ENCODE measurements around the gene MDFI. TPM values are rescaled to one million over a fixed set of nuclear protein-coding genes. Genes with fewer than 3 reads are reported as not detected.
"Not testable (repeated sequence)": the region's sequence is repeated elsewhere in the genome, so short reads cannot be mapped to it uniquely, and the experiment has no call there.

MDFI gene
- total RNA-seq, 1 donor from 2014 or later: 1.3 TPM

- intact Hi-C loops (cut with DNase I): loop anchor here (5.0 to 10.0 kb wide), 2 partner anchors 177 to 444 kb away; partner anchors contain the start of gene FRS3
- ATAC-seq (no peak), DNase-seq (ENCODE audit: missing footprints) (no peak)
Measured at GRCh38 chr6:41600499-41601247, 37.6 kb upstream of the MDFI start.

- no peak for DNase-seq (ENCODE audit: missing footprints)
- intact Hi-C loops (cut with DNase I): loop anchor here (5.0 to 10.0 kb wide), 2 partner anchors 176 to 444 kb away; partner anchors contain the start of gene FRS3
- no peak for ATAC-seq
Measured at GRCh38 chr6:41601248-41601549, 37.1 kb upstream of the MDFI start.

- DNase-seq (ENCODE audit: missing footprints) (no peak), ATAC-seq (peak; percentile 11)
- intact Hi-C loops (cut with DNase I): loop anchor here (5.0 to 10.0 kb wide), 2 partner anchors 175 to 442 kb away; partner anchors contain the start of gene FRS3
Measured at GRCh38 chr6:41602422-41602743, 35.9 kb upstream of the MDFI start.

DNA sequence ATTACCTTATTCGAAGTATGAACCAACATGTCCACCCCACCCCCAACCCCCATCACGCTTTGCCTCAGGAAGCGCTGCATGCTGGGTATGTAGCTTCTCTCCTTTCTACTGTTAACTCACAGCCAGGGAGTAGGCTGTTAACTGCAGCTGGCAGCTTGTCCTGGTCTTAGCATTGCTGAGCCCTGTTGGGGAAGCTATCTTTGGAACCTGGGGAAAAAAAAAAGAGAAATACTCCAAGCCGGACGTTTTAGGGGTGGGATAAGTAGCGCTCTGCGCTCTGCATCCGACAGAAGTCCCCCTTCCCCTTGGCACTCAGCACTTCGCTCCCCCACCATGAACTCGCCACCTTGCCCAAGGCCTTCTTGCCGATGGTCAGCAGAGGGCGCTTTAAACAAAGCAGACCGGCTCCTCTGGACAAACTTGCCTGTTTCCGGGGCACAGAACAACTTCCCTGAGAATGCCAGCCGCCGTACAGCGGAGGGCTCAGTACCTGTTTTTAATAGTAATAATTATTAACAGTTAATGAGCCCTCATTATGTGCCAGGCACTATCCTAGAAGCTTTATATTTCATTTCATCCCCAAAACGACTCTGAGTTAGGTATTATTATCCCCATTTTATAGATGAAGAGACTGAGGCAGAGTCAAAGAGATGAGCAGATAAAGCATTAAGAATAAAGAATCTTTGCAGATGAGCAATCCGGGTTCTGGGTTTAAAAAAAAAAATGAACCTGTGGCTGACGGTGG, 35.2 kb upstream of the MDFI start:
- ATAC-seq: peak; percentile 77
- intact Hi-C loops (cut with DNase I): loop anchor here (1.0 to 10.0 kb wide), 3 partner anchors 79 to 442 kb away; partner anchors contain the start of gene FRS3

GRCh38 chr6:41604006-41604405, 34.3 kb upstream of the MDFI start:
- intact Hi-C loops (cut with DNase I): loop anchor here (5.0 to 10.0 kb wide), 2 partner anchors 173 to 441 kb away; partner anchors contain the start of gene FRS3
- DNase-seq (ENCODE audit: missing footprints): no peak

More for the DNA sequence above, 35.2 kb upstream of the MDFI start:
- peak; percentile 85 for DNase-seq (ENCODE audit: missing footprints)

DNA sequence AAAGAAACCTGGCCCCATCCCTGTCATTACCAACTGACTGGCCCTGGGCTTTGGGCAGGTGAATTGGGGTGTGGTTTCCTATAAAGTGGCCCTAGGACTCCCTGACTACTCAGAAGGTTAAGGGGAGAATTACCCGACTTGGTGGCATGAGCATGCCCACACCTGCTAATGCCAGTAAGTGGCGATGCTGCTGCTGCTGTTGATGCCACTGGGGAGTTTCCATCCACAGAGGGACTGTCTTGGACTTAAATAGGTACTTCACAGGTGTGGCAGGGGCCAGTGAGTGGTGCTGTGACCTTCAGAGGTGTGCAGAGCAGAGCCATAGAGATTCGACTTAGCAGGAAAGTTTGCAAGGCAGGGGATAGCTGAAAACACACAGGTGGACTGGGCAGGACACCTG, 32.6 kb upstream of the MDFI start:
- intact Hi-C loops (cut with DNase I): loop anchor here (10.0 kb wide), 1 partner anchor 439 kb away; no protein-coding TSS in a partner anchor
- ATAC-seq (no peak), DNase-seq (ENCODE audit: missing footprints) (no peak)

More at GRCh38 chr6:41604006-41604405, 34.3 kb upstream of the MDFI start:
- no peak for ATAC-seq

- intact Hi-C loops (cut with DNase I): loop anchor here (10.0 kb wide), 1 partner anchor 438 kb away; no protein-coding TSS in a partner anchor
- no peak for ATAC-seq
Measured at GRCh38 chr6:41607036-41607435, 31.2 kb upstream of the MDFI start.

DNA sequence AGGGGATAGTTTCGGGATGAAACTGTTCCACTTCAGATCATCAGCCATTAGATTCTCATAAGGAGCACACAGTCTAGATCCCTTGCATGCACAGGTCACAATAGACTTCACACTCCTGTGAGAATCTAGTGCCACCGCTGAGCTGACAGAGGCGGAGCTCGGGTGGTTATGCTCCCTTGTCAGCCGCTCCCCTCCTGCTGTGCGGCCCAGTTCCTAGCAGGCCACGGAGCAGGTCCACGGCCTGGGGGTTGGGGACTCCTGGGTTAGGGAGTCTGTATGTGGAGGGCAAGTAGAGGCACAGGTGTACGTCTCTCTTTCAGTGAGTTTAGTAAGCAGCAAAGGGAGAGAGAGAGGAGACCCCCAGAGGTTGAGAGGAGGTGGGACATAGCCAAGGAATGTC, 30.5 kb upstream of the MDFI start:
- intact Hi-C loops (cut with DNase I): loop anchor here (10.0 kb wide), 1 partner anchor 437 kb away; no protein-coding TSS in a partner anchor
- no peak for DNase-seq (ENCODE audit: missing footprints)
- no peak for ATAC-seq

More at GRCh38 chr6:41607036-41607435, 31.2 kb upstream of the MDFI start:
- no peak for DNase-seq (ENCODE audit: missing footprints)

DNA sequence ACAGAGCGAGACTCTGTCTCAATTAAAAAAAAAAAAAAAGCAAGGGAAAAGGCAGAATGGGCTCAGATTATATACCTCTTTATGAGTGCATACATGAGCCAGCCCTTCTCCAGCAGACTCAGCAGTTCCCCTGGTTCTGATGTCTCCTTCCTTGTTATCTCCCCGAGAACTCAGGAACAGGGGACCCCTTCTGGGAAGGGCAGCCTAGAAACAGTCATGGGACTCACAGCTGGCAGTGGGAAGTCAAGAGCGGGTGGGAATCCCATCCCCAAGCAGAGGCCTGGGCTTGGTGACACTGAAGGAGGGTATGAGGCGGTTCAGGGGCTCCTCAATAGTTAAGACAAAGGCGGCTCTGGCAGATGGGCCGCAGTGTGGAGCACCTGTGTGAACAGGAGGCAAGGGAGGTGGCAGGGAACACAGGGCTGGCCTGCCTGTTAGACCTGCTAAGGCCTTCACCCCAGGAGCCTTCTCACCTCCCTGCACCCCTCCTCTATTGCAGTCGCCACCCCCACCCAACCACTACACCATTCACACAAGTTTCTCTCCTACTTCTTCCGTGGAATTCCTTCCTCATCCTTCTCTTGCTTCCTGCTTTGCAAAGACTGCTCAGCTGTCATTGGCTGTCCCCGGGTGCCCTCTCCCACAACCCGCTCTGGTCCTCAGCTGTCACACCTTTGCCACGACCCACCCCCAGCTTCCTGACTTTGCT, 29.7 kb upstream of the MDFI start:
- ATAC-seq: no peak
- intact Hi-C loops (cut with DNase I): loop anchor here (10.0 kb wide), 1 partner anchor 436 kb away; no protein-coding TSS in a partner anchor
- DNase-seq (ENCODE audit: missing footprints): no peak

DNA sequence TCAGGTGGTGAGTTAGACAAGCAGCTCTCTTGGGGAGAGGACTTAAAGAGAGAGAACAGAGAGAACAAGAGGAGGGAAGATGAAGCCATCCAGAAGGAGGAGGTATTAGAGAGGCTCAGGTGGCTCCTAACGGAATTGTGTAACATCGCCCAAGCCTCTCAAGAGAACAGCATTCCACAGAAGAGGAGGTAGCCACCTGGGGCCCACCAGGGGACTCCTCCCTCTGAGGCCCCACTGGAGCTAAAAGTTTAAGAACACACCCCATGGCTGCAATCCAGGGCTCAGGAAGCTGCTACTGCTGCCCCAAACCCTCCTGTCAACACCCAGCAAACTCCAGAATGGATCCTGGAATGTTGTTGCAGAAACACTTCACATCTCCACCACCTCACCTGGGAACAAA, 23.6 kb upstream of the MDFI start:
- no peak for DNase-seq (ENCODE audit: missing footprints)
- no peak for ATAC-seq
- intact Hi-C loops (cut with DNase I): no loop called here

GRCh38 chr6:41615311-41615710, 23.0 kb upstream of the MDFI start:
- intact Hi-C loops (cut with DNase I): no loop called here
- ATAC-seq: no peak
- DNase-seq (ENCODE audit: missing footprints): no peak

DNA sequence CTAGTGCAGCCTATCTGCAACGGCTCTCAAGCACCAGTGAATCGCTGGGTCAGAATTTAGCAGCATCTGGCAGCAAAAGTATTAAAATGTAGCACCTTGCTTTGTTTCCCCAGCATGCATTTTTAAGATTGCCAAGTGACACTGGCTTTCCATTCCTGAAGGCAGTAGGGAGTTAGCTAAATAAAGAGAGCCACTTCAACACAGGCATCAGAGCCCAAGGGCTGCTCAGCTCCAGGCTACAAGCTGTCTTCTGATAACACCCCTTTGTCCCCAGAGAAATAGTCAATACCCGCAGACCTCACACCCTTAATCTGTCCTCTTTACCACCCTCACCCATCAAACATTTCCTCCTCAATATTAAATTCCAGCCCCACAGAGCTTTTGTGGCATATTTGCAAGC, 19.7 kb upstream of the MDFI start:
- intact Hi-C loops (cut with DNase I): no loop called here
- ATAC-seq (no peak), DNase-seq (ENCODE audit: missing footprints) (no peak)

- intact Hi-C loops (cut with DNase I); ATAC-seq; DNase-seq (ENCODE audit: missing footprints): not testable (repeated sequence)
Measured at GRCh38 chr6:41619193-41619592, 19.1 kb upstream of the MDFI start.

DNA sequence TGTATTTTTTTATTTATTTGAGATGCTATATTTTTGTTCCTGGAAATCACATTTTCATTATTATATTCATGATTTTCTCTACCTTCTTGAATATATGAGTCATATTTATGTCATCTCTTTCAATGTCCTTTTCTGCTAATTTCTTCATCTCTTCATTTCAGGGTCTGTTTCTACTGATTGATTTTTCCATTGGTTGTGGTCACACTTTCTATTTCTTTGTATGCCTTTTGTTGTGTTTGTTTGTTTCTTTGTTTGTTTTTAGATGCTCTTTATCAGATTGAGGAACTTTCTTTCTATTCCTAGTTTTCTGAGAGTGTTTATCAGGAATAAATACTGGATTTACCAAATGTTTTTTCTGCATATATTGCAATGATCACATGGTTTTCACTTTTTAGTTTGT, 16.9 kb upstream of the MDFI start:
- ATAC-seq: no peak
- no peak for DNase-seq (ENCODE audit: missing footprints)
- intact Hi-C loops (cut with DNase I): no loop called here

GRCh38 chr6:41621802-41622201, 16.5 kb upstream of the MDFI start:
- intact Hi-C loops (cut with DNase I): no loop called here
- no peak for ATAC-seq
- no peak for DNase-seq (ENCODE audit: missing footprints)

DNA sequence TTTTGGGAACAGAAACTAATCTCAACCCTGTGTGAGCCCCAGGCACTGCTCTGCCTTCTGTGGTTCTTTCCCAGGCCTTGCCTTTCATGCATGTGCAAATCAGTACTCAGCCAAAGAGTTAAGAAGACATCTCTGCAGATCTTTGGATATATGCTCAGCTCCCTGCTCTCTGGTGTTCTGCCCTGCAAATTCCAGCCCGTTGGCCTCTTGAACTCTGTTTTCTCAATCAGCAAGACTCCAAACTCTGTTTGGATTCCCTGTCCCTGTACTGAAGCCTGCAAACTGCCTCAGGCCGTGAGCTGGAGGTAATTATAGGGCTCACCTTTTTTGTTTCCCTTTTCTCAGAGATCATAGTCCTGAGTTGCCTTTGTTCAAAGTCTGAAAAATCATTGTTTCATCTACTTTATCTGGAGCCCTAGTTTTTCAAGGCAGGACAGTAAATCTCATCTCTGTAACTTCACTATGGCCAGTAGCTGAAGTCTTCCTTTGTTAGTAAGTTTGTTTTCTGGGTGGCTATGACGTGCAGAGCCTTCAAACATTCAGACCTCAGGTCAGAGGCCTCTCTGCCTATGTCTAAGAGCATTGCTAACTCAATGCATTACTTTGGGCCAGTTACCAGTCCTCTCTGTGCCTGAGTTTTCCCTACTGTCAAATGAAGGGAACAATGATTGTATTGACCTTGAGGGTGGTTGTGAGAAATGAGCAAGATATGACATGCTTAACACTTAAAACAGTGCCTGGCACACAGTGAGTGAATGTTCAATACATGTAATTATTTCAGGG, 15.9 kb upstream of the MDFI start:
- DNase-seq (ENCODE audit: missing footprints): no peak
- no peak for ATAC-seq
- intact Hi-C loops (cut with DNase I): no loop called here

DNA sequence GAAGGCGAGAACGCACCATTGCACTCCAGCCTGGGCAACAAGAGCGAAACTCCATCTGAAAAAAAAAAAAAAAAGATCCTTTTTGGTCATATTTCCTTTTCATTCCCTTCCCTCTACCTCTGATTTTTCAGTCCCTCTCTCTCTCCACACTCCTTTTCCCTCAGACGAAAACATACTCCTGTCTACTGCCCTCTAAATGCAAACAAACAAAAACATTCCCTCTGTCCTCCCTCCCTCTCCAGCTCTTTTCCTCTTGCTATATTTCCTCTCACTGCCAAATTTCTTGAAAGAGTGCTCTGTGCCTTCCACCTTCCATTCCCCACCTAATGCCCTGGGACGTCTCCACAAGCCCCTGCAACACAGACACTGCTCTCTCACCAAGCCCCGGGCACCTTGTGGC, 14.9 kb upstream of the MDFI start:
- intact Hi-C loops (cut with DNase I): no loop called here
- no peak for ATAC-seq
- DNase-seq (ENCODE audit: missing footprints): no peak

GRCh38 chr6:41624621-41625380, 13.5 kb upstream of the MDFI start:
- DNase-seq (ENCODE audit: missing footprints) (no peak), ATAC-seq (no peak)
- intact Hi-C loops (cut with DNase I): no loop called here

Measured in Right ventricle myocardium inferior (tissue), 1 donor.